GM23338 (cell line): ENCODE measurements around the gene RAB25. TPM values are rescaled to one million over a fixed set of nuclear protein-coding genes. Genes with fewer than 3 reads are reported as not detected.

Experiments used
- ATAC-seq: fragments of 200-7000 bp; cut with Tn5 transposase; 3 replicates; pipeline ENCODE4 v1.9.1; 2020
- DNase-seq: peaks from one replicate; pipeline ENCODE4 v3.0.0-alpha.2; 2015; ENCODE audit warnings: low spot score
- H2AFZ ChIP-seq: fragments of 200-600 bp; sonication (generic); 2 replicates; pipeline ENCODE4 v1.8.0; 2016; ENCODE audit warnings: antibody characterized with exemption, mild to moderate bottlenecking, moderate library complexity
- H3F3A ChIP-seq: fragments of 200-600 bp; sonication (generic); replicated peaks from 2 replicates; pipeline ENCODE4 v1.8.0; 2017; ENCODE audit warnings: antibody characterized with exemption, mixed run types, low read depth
- H3K27ac ChIP-seq: fragments of 200-600 bp; sonication (generic); 2 replicates; pipeline ENCODE4 v1.6.1; 2016; ENCODE audit warnings: low read depth
- H3K27me3 ChIP-seq: fragments of 200-600 bp; sonication (generic); 2 replicates; pipeline ENCODE4 v1.8.0; 2016; ENCODE audit warnings: mild to moderate bottlenecking, mixed run types, moderate library complexity; ENCODE audit not compliant: insufficient read depth
- H3K36me3 ChIP-seq: fragments of 200-600 bp; sonication (generic); 2 replicates; pipeline ENCODE4 v1.8.0; 2016; ENCODE audit warnings: mild to moderate bottlenecking; ENCODE audit not compliant: insufficient read depth
- H3K4me1 ChIP-seq: fragments of 200-600 bp; sonication (generic); 2 replicates; pipeline ENCODE4 v1.8.0; 2016; ENCODE audit warnings: mild to moderate bottlenecking, moderate library complexity; ENCODE audit not compliant: insufficient read depth
- H3K4me2 ChIP-seq: fragments of 200-600 bp; sonication (generic); 2 replicates; pipeline ENCODE4 v1.7.1; 2017; ENCODE audit warnings: mixed run types
- H3K4me3 ChIP-seq: fragments of 200-600 bp; sonication (generic); 2 replicates; pipeline ENCODE4 v1.6.1; 2016; ENCODE audit warnings: mixed run types
- H3K79me2 ChIP-seq: fragments of 200-600 bp; sonication (generic); replicated peaks from 2 replicates; pipeline ENCODE4 v1.8.0; 2017; ENCODE audit warnings: mild to moderate bottlenecking; ENCODE audit not compliant: insufficient read depth
- H3K9me2 ChIP-seq: fragments of 200-600 bp; sonication (generic); 2 replicates; pipeline ENCODE4 v1.8.0; 2017; ENCODE audit not compliant: insufficient read depth
- H4K20me1 ChIP-seq: fragments of 200-600 bp; sonication (generic); replicated peaks from 2 replicates; pipeline ENCODE4 v1.8.0; 2017; ENCODE audit warnings: mild to moderate bottlenecking; ENCODE audit not compliant: insufficient read depth
- H3K27ac Mint-ChIP-seq: 2 replicates; pipeline ENCODE4 v1.8.0; 2020; ENCODE audit warnings: inconsistent platforms, mild to moderate bottlenecking, moderate library complexity, mixed read lengths
- H3K27me3 Mint-ChIP-seq: 3 replicates; pipeline ENCODE4 v1.8.0; 2022; ENCODE audit warnings: low read depth, mild to moderate bottlenecking, moderate library complexity, mixed read lengths, inconsistent platforms; ENCODE audit not compliant: insufficient read depth, poor library complexity
- H3K36me3 Mint-ChIP-seq: 3 replicates; pipeline ENCODE4 v1.8.0; 2021; ENCODE audit warnings: low read depth, mild to moderate bottlenecking, inconsistent platforms, moderate library complexity, mixed read lengths
- H3K4me1 Mint-ChIP-seq: 3 replicates; pipeline ENCODE4 v1.8.0; 2020; ENCODE audit warnings: mild to moderate bottlenecking, inconsistent platforms, mixed read lengths
- H3K4me3 Mint-ChIP-seq: 3 replicates; pipeline ENCODE4 v1.8.0; 2021; ENCODE audit warnings: moderate library complexity, mild to moderate bottlenecking, inconsistent platforms, mixed read lengths
- H3K9me3 Mint-ChIP-seq: 3 replicates; pipeline ENCODE4 v1.8.0; 2020; ENCODE audit warnings: moderate library complexity, mild to moderate bottlenecking, inconsistent platforms, mixed read lengths
- CREB1 ChIP-seq: fragments of 250-450 bp; sonication (Bioruptor Pico); IDR thresholded peaks from 2 replicates; pipeline ENCODE4 v1.5.0; 2020; ENCODE audit warnings: low read depth, mild to moderate bottlenecking, moderate library complexity
- EZH2phosphoT487 ChIP-seq: fragments of 200-600 bp; sonication (generic); IDR thresholded peaks from one replicate; pipeline ENCODE4 v1.8.1; 2018; ENCODE audit warnings: antibody characterized with exemption; ENCODE audit not compliant: unreplicated experiment
- JUNB ChIP-seq: IDR thresholded peaks from one replicate; pipeline ENCODE4 v1.6.1; 2016; ENCODE audit warnings: antibody characterized with exemption; ENCODE audit not compliant: unreplicated experiment
- REST ChIP-seq: IDR thresholded peaks from one replicate; pipeline ENCODE4 v1.6.1; 2018; ENCODE audit warnings: antibody characterized with exemption; ENCODE audit not compliant: unreplicated experiment
- STAT1 ChIP-seq: IDR thresholded peaks from one replicate; pipeline ENCODE4 v1.6.1; 2016; ENCODE audit warnings: antibody characterized with exemption; ENCODE audit not compliant: unreplicated experiment
- ZNF331 ChIP-seq: fragments of 250-450 bp; sonication (Bioruptor Pico); IDR thresholded peaks from 2 replicates; pipeline ENCODE4 v1.5.0; 2020; ENCODE audit warnings: low read depth, mild to moderate bottlenecking, moderate library complexity
- ZNF462 ChIP-seq: fragments of 250-450 bp; sonication (Bioruptor Pico); IDR thresholded peaks from 2 replicates; pipeline ENCODE4 v1.5.0; 2020; ENCODE audit warnings: mild to moderate bottlenecking, moderate library complexity
- polyA plus RNA-seq: library from polyadenylated mRNA; unstranded; fragments of >200 nt; fragmentation: Nextera tagmentation; extraction: Ambion mirVana; gene quantifications from 2 replicates; pipeline ENCODE4 v1.2.1, GENCODE V29; 2016
- total RNA-seq: library from RNA; depleted of rRNA; stranded (reverse); fragments of >200 nt; shearing (Covaris generic); gene quantifications from 2 replicates; pipeline ENCODE4 v1.2.3, GENCODE V29; 2014

Gene RAB25
- total and polyA plus RNA-seq, 2 experiments from 2014 or later, result 30.0 to 42.7 TPM

GRCh38 chr1:156067262-156067661, 6.3 kb downstream of the RAB25 start:
- H3K27me3 ChIP-seq, result peaks cover 3% of the 10 kb centered on the region; the same call in 1 of the 2 replicates
- Mint-ChIP-seq H3K27ac (no peak overlapping the region), H3K9me3 (no peaks in the 10 kb centered on the region; the same call in 2 of the 3 replicates), H3K27me3 (peaks cover 14% of the 10 kb centered on the region), H3K4me3 (no peak overlapping the region), H3K36me3 (peaks cover 40% of the 10 kb centered on the region), H3K4me1 (peaks cover 45% of the 10 kb centered on the region)
- DNase-seq, result no peak
- no peak for ATAC-seq
- H3F3A ChIP-seq, result peaks cover 21% of the 10 kb centered on the region
- no peaks in the 10 kb centered on the region for H3K9me2 ChIP-seq
- H3K79me2 ChIP-seq, result no peaks in the 10 kb centered on the region
- H3K4me3 ChIP-seq, result no peak overlapping the region
- no peak overlapping the region for H3K4me2 ChIP-seq
- TF ChIP-seq ZNF462 (CRISPR knock-in tag) (no peak), STAT1 (no peak), REST (no peak), EZH2phosphoT487 (no peak), ZNF331 (CRISPR knock-in tag) (no peak), JUNB (no peak), CREB1 (no peak)
- peaks cover 12% of the 10 kb centered on the region for H4K20me1 ChIP-seq
- H2AFZ ChIP-seq, result no peak overlapping the region
- no peak overlapping the region for H3K27ac ChIP-seq
- peaks cover 21% of the 10 kb centered on the region for H3K4me1 ChIP-seq
- no peaks in the 10 kb centered on the region for H3K36me3 ChIP-seq
